ENCODE measurements around the gene NR2F1. TPM values are rescaled to one million over a fixed set of nuclear protein-coding genes. Genes with fewer than 3 reads are reported as not detected.
A peak's percentile ranks its signal among the peaks of the same experiment; 100 is the strongest.

Gene NR2F1
- total and polyA plus RNA-seq, 2 donors (not counting 1 experiment from before 2014, with no cell fraction given), result not detected

- H3K36me3 ChIP-seq (replicated peaks in 1 of 2; ENCODE audit: control extremely low read depth in 1 of 2, control insufficient read depth in 1 of 2, extremely low read depth in 1 of 2, insufficient read depth in 2 of 2, low read length in 1 of 2), result no peaks in the 10 kb centered on the region
- DNase-seq, result peak; percentile 11
- peaks cover 4 to 99% (median 84%) of the 10 kb centered on the region in 4 experiments for H3K27me3 ChIP-seq (replicated peaks in 1 of 4; ENCODE audit: control extremely low read depth in 1 of 4, control insufficient read depth in 3 of 4, insufficient read depth in 4 of 4, low read length in 3 of 4)
- no peak overlapping the region for H3K4me2 ChIP-seq (replicated peaks; ENCODE audit: low read depth, low read length, poor library complexity, severe bottlenecking)
- no peak for ATAC-seq (ENCODE audit: low read depth)
- peaks cover 0 to 54% (median 25%) of the 10 kb centered on the region in 3 donors for H3K9me3 ChIP-seq (ENCODE audit: control extremely low read depth in 1 of 3, control insufficient read depth in 2 of 3, insufficient read depth in 1 of 3, low read length in 2 of 3)
- peaks cover 43% of the 10 kb centered on the region for H3K27me3 Mint-ChIP-seq
- POLR2A ChIA-PET, result no interaction called here
- no peaks in the 10 kb centered on the region for H3K9me3 Mint-ChIP-seq (ENCODE audit: insufficient read depth)
- CTCF ChIA-PET, result interaction anchor here (0.7 to 1.5 kb wide), 2 partner anchors 9 kb away, joined by 3 to 5 read pairs; no protein-coding TSS in a partner anchor
- no peak for TF ChIP-seq EZH2 (IDR thresholded peaks at IDR 0.05; ENCODE audit: borderline replicate concordance, insufficient read depth, low read depth, low read length, poor library complexity, severe bottlenecking)
- TF ChIP-seq CTCF (IDR thresholded peaks at IDR 0.05), result no peak
- H3K4me1 ChIP-seq (ENCODE audit: control insufficient read depth in 2 of 2, insufficient read depth in 2 of 2, low read length in 2 of 2), result peaks cover 13 to 54% of the 10 kb centered on the region in 2 donors
- H3K27ac ChIP-seq (ENCODE audit: low read length in 2 of 2), result no peak overlapping the region
- H3K9ac ChIP-seq (ENCODE audit: low read length), result no peak overlapping the region
- H3K27ac Mint-ChIP-seq, result no peak overlapping the region
- no peak overlapping the region for H3K4me3 Mint-ChIP-seq
- no peaks in the 10 kb centered on the region for H4K20me1 ChIP-seq (ENCODE audit: control insufficient read depth, insufficient read depth, low read length, poor library complexity, severe bottlenecking)
- H3K4me1 Mint-ChIP-seq, result peaks cover 5% of the 10 kb centered on the region
- 12% methylated on average over 11 of the region's 28 CpGs for WGBS (ENCODE audit: insufficient coverage)
- intact Hi-C loops (cut with micrococcal nuclease), result no loop called here
- no peak overlapping the region for H3K4me3 ChIP-seq (ENCODE audit: control extremely low read depth in 1 of 5, extremely low read depth in 1 of 5, insufficient read depth in 1 of 5, low read depth in 2 of 5, low read length in 4 of 5)
- H3K79me2 ChIP-seq (ENCODE audit: control insufficient read depth, insufficient read depth, low read length), result no peaks in the 10 kb centered on the region
- H2AFZ ChIP-seq (ENCODE audit: insufficient read depth, low read depth, low read length, poor library complexity, severe bottlenecking), result no peak overlapping the region
Observed at GRCh38 chr5:93598091-93599000, 15.3 kb downstream of the NR2F1 start.

- Histone ChIP-seq H3K27ac (ENCODE audit: low read length in 2 of 2) (no peak overlapping the region), H3K9me3 (ENCODE audit: control extremely low read depth in 1 of 3, control insufficient read depth in 2 of 3, insufficient read depth in 1 of 3, low read length in 2 of 3) (peaks cover 0 to 53% (median 29%) of the 10 kb centered on the region in 3 donors), H3K4me3 (ENCODE audit: control extremely low read depth in 1 of 5, extremely low read depth in 1 of 5, insufficient read depth in 1 of 5, low read depth in 2 of 5, low read length in 4 of 5) (no peak overlapping the region), H3K36me3 (replicated peaks in 1 of 2; ENCODE audit: control extremely low read depth in 1 of 2, control insufficient read depth in 1 of 2, extremely low read depth in 1 of 2, insufficient read depth in 2 of 2, low read length in 1 of 2) (no peaks in the 10 kb centered on the region), H4K20me1 (ENCODE audit: control insufficient read depth, insufficient read depth, low read length, poor library complexity, severe bottlenecking) (no peaks in the 10 kb centered on the region), H3K27me3 (replicated peaks in 1 of 4; ENCODE audit: control extremely low read depth in 1 of 4, control insufficient read depth in 3 of 4, insufficient read depth in 4 of 4, low read length in 3 of 4) (peaks cover 4 to 99% (median 83%) of the 10 kb centered on the region in 4 experiments), H3K9ac (ENCODE audit: low read length) (no peak overlapping the region), H3K4me2 (replicated peaks; ENCODE audit: low read depth, low read length, poor library complexity, severe bottlenecking) (no peak overlapping the region), H2AFZ (ENCODE audit: insufficient read depth, low read depth, low read length, poor library complexity, severe bottlenecking) (no peak overlapping the region), H3K4me1 (ENCODE audit: control insufficient read depth in 2 of 2, insufficient read depth in 2 of 2, low read length in 2 of 2) (peaks cover 13 to 57% of the 10 kb centered on the region in 2 donors), H3K79me2 (ENCODE audit: control insufficient read depth, insufficient read depth, low read length) (no peaks in the 10 kb centered on the region)
- Mint-ChIP-seq H3K4me3 (no peak overlapping the region), H3K27me3 (peaks cover 41% of the 10 kb centered on the region), H3K4me1 (peaks cover 7% of the 10 kb centered on the region), H3K27ac (no peak overlapping the region), H3K9me3 (ENCODE audit: insufficient read depth) (no peaks in the 10 kb centered on the region)
- WGBS (ENCODE audit: insufficient coverage), result 0% methylated on average over 1 of the region's 5 CpGs
- intact Hi-C loops (cut with micrococcal nuclease), result no loop called here
- TF ChIP-seq CTCF (IDR thresholded peaks at IDR 0.05), result no peak
- TF ChIP-seq EZH2 (IDR thresholded peaks at IDR 0.05; ENCODE audit: borderline replicate concordance, insufficient read depth, low read depth, low read length, poor library complexity, severe bottlenecking), result no peak
- ATAC-seq (ENCODE audit: low read depth) (no peak), DNase-seq (peak; percentile 13)
- POLR2A ChIA-PET, result no interaction called here
- CTCF ChIA-PET, result interaction anchor here (0.7 kb wide), 1 partner anchor 8 kb away, joined by 3 read pairs; no protein-coding TSS in a partner anchor
Observed at GRCh38 chr5:93599001-93599379, 16.0 kb downstream of the NR2F1 start.
